Gastrocnemius medialis (tissue), 4 donors: ENCODE results near the gene ZNF335.

Source experiments
- CTCF ChIP-seq, 5 experiments: fragments of 450-650 bp in 3 of 5; fragments of 200-600 bp in 2 of 5; sonication (generic) in 2 of 5; IDR thresholded peaks in 4 of 5; conservative IDR thresholded peaks in 1 of 5; 1 replicate in 4 of 5; 2 replicates in 1 of 5; pipeline ENCODE4 v1.5.1; 2016 to 2019; ENCODE audit warnings: antibody characterized with exemption in 5 of 5, mild to moderate bottlenecking in 3 of 5, moderate library complexity in 3 of 5
- POLR2A ChIP-seq, 2 donors: fragments of 450-650 bp; IDR thresholded peaks; one replicate each; pipeline ENCODE4 v1.6.1; 2017; ENCODE audit warnings: antibody characterized with exemption in 2 of 2, mild to moderate bottlenecking in 2 of 2, moderate library complexity in 2 of 2

GRCh38 chr20:45925821-45926506, 46.0 kb downstream of the ZNF335 start:
- TF ChIP-seq POLR2A (IDR thresholded peaks at IDR 0.05), result no peak
- no peak for TF ChIP-seq CTCF (IDR thresholded peaks at IDR 0.05 in 4 of 5, conservative IDR thresholded peaks at IDR 0.05 in 1 of 5)
